CD4-positive, alpha-beta memory T cell (primary cell): Measurements from ENCODE around the gene TTC29. TPM values are rescaled to one million over a fixed set of nuclear protein-coding genes. Genes with fewer than 3 reads are reported as not detected.

Experiments
- CTCF ChIA-PET: fragments of 350-600 bp; sonication (Branson Sonifier 250); formaldehyde crosslinking; loops from one replicate; lab custom pipeline; 2021; ENCODE audit warnings: inconsistent platforms; ENCODE audit not compliant: partially characterized antibody; lab: Charles Lee
- POLR2A ChIA-PET: fragments of 350-600 bp; sonication (Branson Sonifier 250); formaldehyde crosslinking; loops from one replicate; lab custom pipeline; 2021; ENCODE audit not compliant: partially characterized antibody; lab: Charles Lee
- DNase-seq, 5 donors: peaks; one replicate each; pipeline versions ENCODE4 v3.0.0 to v3.0.0-alpha.2; 2020 to 2022; ENCODE audit warnings: mixed read lengths in 1 of 5
- H3K27ac ChIP-seq: one replicate; pipeline ENCODE4 v1.7.0; 2013; ENCODE audit warnings: low read depth, low read length
- H3K27me3 ChIP-seq: 2 replicates; pipeline ENCODE4 v1.7.0; 2013; ENCODE audit warnings: mild to moderate bottlenecking, low read length, moderate library complexity; ENCODE audit not compliant: insufficient read depth
- H3K36me3 ChIP-seq: 2 replicates; pipeline ENCODE4 v1.7.0; 2013; ENCODE audit warnings: mild to moderate bottlenecking, low read length, moderate library complexity; ENCODE audit not compliant: insufficient read depth
- H3K4me1 ChIP-seq: 2 replicates; pipeline ENCODE4 v1.7.0; 2013; ENCODE audit warnings: mild to moderate bottlenecking, low read length, moderate library complexity; ENCODE audit not compliant: insufficient read depth
- H3K4me3 ChIP-seq, 2 donors: one replicate each; pipeline ENCODE4 v1.7.0; 2013; ENCODE audit warnings: low read length in 2 of 2, mild to moderate bottlenecking in 1 of 2
- H3K9me3 ChIP-seq, 2 donors: one replicate each; pipeline ENCODE4 v1.7.0; 2013; ENCODE audit warnings: low read length in 2 of 2, control low read depth in 1 of 2; ENCODE audit not compliant: control insufficient read depth in 1 of 2
- H3K27ac Mint-ChIP-seq, 7 donors: one replicate each; pipeline ENCODE4 v1.8.0; 2020 to 2021; ENCODE audit warnings: mixed read lengths in 7 of 7, mild to moderate bottlenecking in 6 of 7, inconsistent platforms in 3 of 7, moderate library complexity in 3 of 7
- H3K27me3 Mint-ChIP-seq, 2 donors: one replicate each; pipeline ENCODE4 v1.8.0; 2020 to 2021; ENCODE audit warnings: mixed read lengths in 2 of 2
- H3K36me3 Mint-ChIP-seq, 2 donors: one replicate each; pipeline ENCODE4 v1.8.0; 2020 to 2021; ENCODE audit warnings: mixed read lengths in 2 of 2, inconsistent platforms in 1 of 2, mild to moderate bottlenecking in 1 of 2
- H3K4me1 Mint-ChIP-seq, 4 donors: one replicate each; pipeline ENCODE4 v1.8.0; 2020 to 2021; ENCODE audit warnings: mixed read lengths in 4 of 4, mild to moderate bottlenecking in 1 of 4
- H3K4me3 Mint-ChIP-seq, 8 donors: one replicate each; pipeline ENCODE4 v1.8.0; 2020 to 2021; ENCODE audit warnings: mixed read lengths in 8 of 8, mild to moderate bottlenecking in 7 of 8, moderate library complexity in 6 of 8, inconsistent platforms in 3 of 8
- H3K9me3 Mint-ChIP-seq, 8 donors: one replicate each; pipeline ENCODE4 v1.8.0; 2020 to 2021; ENCODE audit warnings: mixed read lengths in 8 of 8, mild to moderate bottlenecking in 5 of 8, inconsistent platforms in 3 of 8, moderate library complexity in 1 of 8
- intact Hi-C: fragments of 100-400 bp; cut with micrococcal nuclease; formaldehyde crosslinking; loops from one replicate; pipeline ENCODE4 v1.15.1; 2023
- polyA plus RNA-seq, 2 donors: library from polyadenylated mRNA; unstranded; fragments of 300-500 nt; fragmentation: Illumina TruSeq; gene quantifications; one replicate each; pipeline ENCODE4 v1.2.3, GENCODE V29; 2021
- total RNA-seq, 2 experiments: library from RNA; stranded (reverse); gene quantifications; one replicate each; pipeline ENCODE4 v1.2.3, GENCODE V29; 2021

Gene TTC29
- total and polyA plus RNA-seq, 4 experiments from 2014 or later: not detected

DNA sequence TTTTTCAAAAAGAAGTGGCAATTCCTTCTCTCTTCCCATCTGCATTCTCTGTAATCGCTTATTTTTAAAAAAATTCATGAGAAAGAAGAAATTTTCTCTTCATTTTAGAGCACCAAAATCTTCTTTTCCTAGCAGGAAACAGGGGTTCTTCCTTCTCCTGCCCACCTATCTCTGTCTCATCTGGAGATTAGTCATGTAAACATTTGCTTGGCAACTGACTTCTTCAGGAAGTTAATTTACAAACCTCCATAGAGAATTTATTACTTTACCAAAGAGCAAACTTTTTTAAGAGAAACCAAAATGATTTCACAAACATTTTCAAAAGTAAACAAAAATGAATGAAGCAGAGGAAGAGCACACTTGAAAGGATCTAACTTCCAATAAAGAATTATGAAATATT lies 13.5 kb downstream of the TTC29 start:
- Mint-ChIP-seq H3K4me3 (no peak overlapping the region), H3K9me3 (peaks cover 0 to 2% (median 0%) of the 10 kb centered on the region in 8 donors), H3K4me1 (no peaks in the 10 kb centered on the region), H3K27ac (no peak overlapping the region), H3K36me3 (no peaks in the 10 kb centered on the region), H3K27me3 (peaks cover 4 to 9% of the 10 kb centered on the region in 2 donors)
- Histone ChIP-seq H3K27me3 (no peaks in the 10 kb centered on the region), H3K27ac (no peak overlapping the region), H3K36me3 (no peaks in the 10 kb centered on the region), H3K9me3 (no peaks in the 10 kb centered on the region), H3K4me1 (no peaks in the 10 kb centered on the region), H3K4me3 (no peak overlapping the region)
- ChIA-PET CTCF (no interaction called here), POLR2A (no interaction called here)
- intact Hi-C loops: no loop called here
- DNase-seq: no peak

DNA sequence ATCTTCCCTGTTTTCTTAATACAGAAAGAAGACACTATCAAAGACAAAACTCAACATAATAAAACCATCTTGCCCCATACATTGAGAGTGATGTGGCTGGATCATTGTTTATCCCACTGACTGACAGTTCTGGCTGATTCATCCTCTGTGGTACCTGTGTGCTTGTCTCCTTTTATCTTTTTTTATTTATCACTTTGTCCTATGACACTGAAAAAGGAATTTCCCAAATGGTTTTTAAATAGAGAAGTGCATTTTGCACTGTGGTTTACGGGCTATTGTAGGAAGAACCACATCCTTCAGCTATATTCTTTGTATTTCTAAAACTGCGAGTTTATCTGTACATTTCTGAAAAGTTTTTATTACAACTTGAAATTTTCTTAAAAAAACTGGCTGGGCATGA lies 15.0 kb downstream of the TTC29 start:
- ChIA-PET POLR2A (no interaction called here), CTCF (no interaction called here)
- H3K36me3 Mint-ChIP-seq: no peaks in the 10 kb centered on the region
- H3K27ac Mint-ChIP-seq: no peak overlapping the region
- no peaks in the 10 kb centered on the region for H3K27me3 ChIP-seq
- H3K36me3 ChIP-seq: no peaks in the 10 kb centered on the region
- DNase-seq: no peak
- H3K27me3 Mint-ChIP-seq: peaks cover 4 to 9% of the 10 kb centered on the region in 2 donors
- H3K4me1 ChIP-seq: no peaks in the 10 kb centered on the region
- intact Hi-C loops: no loop called here
- H3K4me3 ChIP-seq: no peak overlapping the region
- peaks cover 0 to 2% (median 0%) of the 10 kb centered on the region in 8 donors for H3K9me3 Mint-ChIP-seq
- no peaks in the 10 kb centered on the region for H3K4me1 Mint-ChIP-seq
- H3K27ac ChIP-seq: no peak overlapping the region
- H3K4me3 Mint-ChIP-seq: no peak overlapping the region
- no peaks in the 10 kb centered on the region for H3K9me3 ChIP-seq

DNA sequence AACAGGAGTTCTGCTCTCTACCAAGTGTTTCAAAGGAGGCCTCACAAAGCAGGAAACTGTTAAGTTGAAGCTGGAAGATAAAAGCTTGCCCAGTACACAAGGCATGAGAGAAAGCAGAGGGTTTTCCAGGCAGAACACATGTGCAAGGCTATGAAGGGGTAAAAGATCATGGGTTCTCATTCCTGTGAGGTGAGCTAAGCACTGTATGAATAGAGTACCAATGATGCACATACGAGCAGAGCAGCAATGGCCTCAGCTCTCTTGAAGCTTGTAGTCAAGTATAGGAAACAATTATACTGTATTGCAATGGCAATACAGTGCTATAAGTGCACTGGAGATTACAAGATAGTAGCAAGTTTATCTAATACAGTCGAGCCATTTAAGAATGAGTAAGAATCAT lies 18.0 kb downstream of the TTC29 start:
- Mint-ChIP-seq H3K27ac (no peak overlapping the region), H3K27me3 (peaks cover 3 to 5% of the 10 kb centered on the region in 2 donors), H3K36me3 (no peaks in the 10 kb centered on the region), H3K4me3 (no peak overlapping the region), H3K9me3 (no peaks in the 10 kb centered on the region), H3K4me1 (no peaks in the 10 kb centered on the region)
- ChIA-PET POLR2A (no interaction called here), CTCF (interaction anchor here (1.1 kb wide), 1 partner anchor 14 kb away, joined by 3 read pairs; no protein-coding TSS in a partner anchor)
- no peaks in the 10 kb centered on the region for H3K36me3 ChIP-seq
- no peaks in the 10 kb centered on the region for H3K9me3 ChIP-seq
- H3K4me3 ChIP-seq: no peak overlapping the region
- no peaks in the 10 kb centered on the region for H3K27me3 ChIP-seq
- H3K4me1 ChIP-seq: no peaks in the 10 kb centered on the region
- no peak overlapping the region for H3K27ac ChIP-seq
- intact Hi-C loops: no loop called here
- no peak for DNase-seq

DNA sequence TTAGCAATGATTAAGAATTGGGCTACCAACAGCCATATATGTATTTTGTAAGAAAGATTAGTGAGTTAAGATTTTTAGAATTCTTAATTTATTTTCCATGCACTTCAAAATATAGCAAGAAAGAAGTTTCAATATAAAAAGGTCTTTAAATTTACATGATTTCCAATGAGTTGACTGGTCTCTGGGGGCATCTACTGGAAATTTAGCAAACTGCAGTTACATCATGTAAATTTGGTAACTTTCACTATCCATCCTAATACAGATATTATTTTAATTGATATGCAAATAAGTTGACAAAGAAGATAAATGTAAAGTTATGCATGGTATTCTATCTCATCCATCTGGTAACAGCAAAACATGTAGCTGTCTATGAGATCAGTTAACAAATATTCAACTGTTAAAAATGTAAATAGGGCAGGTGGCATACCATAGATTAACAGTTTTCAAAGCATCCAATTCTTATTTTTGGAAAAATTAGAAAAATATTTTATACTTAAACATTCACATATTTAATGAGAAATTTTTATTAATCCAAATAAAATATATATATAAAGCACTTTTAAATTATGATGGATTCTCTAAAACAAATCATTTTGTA lies 29.1 kb downstream of the TTC29 start:
- Histone ChIP-seq H3K4me1 (no peaks in the 10 kb centered on the region), H3K27me3 (no peaks in the 10 kb centered on the region), H3K27ac (no peak overlapping the region), H3K9me3 (no peaks in the 10 kb centered on the region), H3K4me3 (no peak overlapping the region), H3K36me3 (no peaks in the 10 kb centered on the region)
- H3K4me1 Mint-ChIP-seq: no peaks in the 10 kb centered on the region
- peaks cover 3 to 4% of the 10 kb centered on the region in 2 donors for H3K27me3 Mint-ChIP-seq
- peak in 4 of 5 donors; percentile 20 to 23 (median 21) for DNase-seq
- H3K27ac Mint-ChIP-seq: no peak overlapping the region
- no peak overlapping the region for H3K4me3 Mint-ChIP-seq
- no peaks in the 10 kb centered on the region for H3K36me3 Mint-ChIP-seq
- POLR2A ChIA-PET: no interaction called here
- no peaks in the 10 kb centered on the region for H3K9me3 Mint-ChIP-seq
- intact Hi-C loops: loop anchor here (10.0 kb wide), 1 partner anchor 962 kb away; no protein-coding TSS in a partner anchor
- CTCF ChIA-PET: no interaction called here

GRCh38 chr4:146915132-146915531 lies 30.5 kb downstream of the TTC29 start:
- Mint-ChIP-seq H3K27me3 (peaks cover 4 to 5% of the 10 kb centered on the region in 2 donors), H3K4me3 (no peak overlapping the region), H3K36me3 (no peaks in the 10 kb centered on the region), H3K9me3 (no peaks in the 10 kb centered on the region), H3K4me1 (no peaks in the 10 kb centered on the region), H3K27ac (no peak overlapping the region)
- no peak for DNase-seq
- ChIA-PET POLR2A (no interaction called here), CTCF (interaction anchor here (1.1 kb wide), 1 partner anchor 572 kb away, joined by 4 read pairs; no protein-coding TSS in a partner anchor)
- Histone ChIP-seq H3K27me3 (no peaks in the 10 kb centered on the region), H3K4me3 (no peak overlapping the region), H3K4me1 (no peaks in the 10 kb centered on the region), H3K9me3 (no peaks in the 10 kb centered on the region), H3K27ac (no peak overlapping the region), H3K36me3 (no peaks in the 10 kb centered on the region)
- intact Hi-C loops: loop anchor here (10.0 kb wide), 1 partner anchor 960 kb away; no protein-coding TSS in a partner anchor

DNA sequence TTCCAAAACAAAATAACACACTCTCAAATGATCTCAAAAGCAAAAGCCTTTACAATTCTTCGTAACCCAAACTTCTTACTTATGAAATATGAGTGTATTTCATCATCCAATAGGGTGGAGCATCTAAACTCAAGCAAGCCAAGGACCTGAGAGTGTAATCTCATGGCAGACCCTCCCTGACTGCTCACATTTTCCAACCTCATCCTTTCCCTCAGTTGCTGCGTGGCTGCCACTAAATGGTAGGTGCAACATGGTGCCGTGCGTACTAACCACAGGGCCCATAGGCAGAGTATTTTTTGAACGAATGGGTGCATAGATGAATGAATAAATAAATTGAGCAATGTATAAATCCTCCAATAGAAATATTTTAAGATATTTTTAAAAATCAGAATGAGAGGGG lies 45.4 kb downstream of the TTC29 start:
- H3K4me1 Mint-ChIP-seq: no peaks in the 10 kb centered on the region
- H3K4me3 ChIP-seq: no peak overlapping the region
- H3K27me3 ChIP-seq: no peaks in the 10 kb centered on the region
- DNase-seq: no peak
- no peaks in the 10 kb centered on the region for H3K9me3 ChIP-seq
- peaks cover 0 to 2% (median 0%) of the 10 kb centered on the region in 8 donors for H3K9me3 Mint-ChIP-seq
- no peak overlapping the region for H3K27ac Mint-ChIP-seq
- H3K36me3 ChIP-seq: no peaks in the 10 kb centered on the region
- no peak overlapping the region for H3K27ac ChIP-seq
- H3K4me3 Mint-ChIP-seq: no peak overlapping the region
- H3K4me1 ChIP-seq: no peaks in the 10 kb centered on the region
- intact Hi-C loops: no loop called here
- peaks cover 5 to 8% of the 10 kb centered on the region in 2 donors for H3K27me3 Mint-ChIP-seq
- H3K36me3 Mint-ChIP-seq: no peaks in the 10 kb centered on the region
- CTCF ChIA-PET: no interaction called here
- POLR2A ChIA-PET: no interaction called here

- no peaks in the 10 kb centered on the region for H3K36me3 ChIP-seq
- Mint-ChIP-seq H3K9me3 (peaks cover 0 to 3% (median 0%) of the 10 kb centered on the region in 8 donors), H3K27me3 (peaks cover 3 to 4% of the 10 kb centered on the region in 2 donors), H3K36me3 (no peaks in the 10 kb centered on the region), H3K27ac (no peak overlapping the region), H3K4me3 (no peak overlapping the region), H3K4me1 (peaks cover 0 to 1% (median 0%) of the 10 kb centered on the region in 4 donors)
- ChIA-PET CTCF (no interaction called here), POLR2A (no interaction called here)
- intact Hi-C loops: no loop called here
- H3K27ac ChIP-seq: no peak overlapping the region
- H3K9me3 ChIP-seq: no peaks in the 10 kb centered on the region
- H3K27me3 ChIP-seq: no peaks in the 10 kb centered on the region
- H3K4me1 ChIP-seq: no peaks in the 10 kb centered on the region
- H3K4me3 ChIP-seq: no peak overlapping the region
- no peak for DNase-seq
Measured at GRCh38 chr4:146890301-146890700, 55.4 kb downstream of the TTC29 start.
